ENCODE results near the gene SLC26A11.

DNA sequence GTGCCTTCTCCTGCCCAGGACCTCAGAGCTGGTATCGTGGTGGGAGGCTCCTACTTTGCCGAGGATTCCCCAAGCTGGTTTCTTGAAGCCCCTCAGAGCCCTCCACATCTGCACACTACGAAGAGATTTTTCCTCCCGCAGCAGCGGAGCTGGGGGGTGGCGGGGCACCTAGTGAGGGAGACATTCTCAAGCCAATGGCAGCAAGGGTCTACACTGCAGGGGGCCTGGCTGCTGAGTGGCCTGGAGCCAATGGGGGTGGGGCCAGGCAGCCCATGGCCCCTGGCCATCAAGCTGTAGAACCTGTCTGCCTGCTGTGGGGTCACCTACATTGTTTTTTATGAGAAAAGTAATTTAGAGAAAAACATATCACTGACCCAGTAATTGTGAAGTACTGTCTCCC is 5.0 kb downstream of the SLC26A11 start:
- TF ChIP-seq, protein P1, sequence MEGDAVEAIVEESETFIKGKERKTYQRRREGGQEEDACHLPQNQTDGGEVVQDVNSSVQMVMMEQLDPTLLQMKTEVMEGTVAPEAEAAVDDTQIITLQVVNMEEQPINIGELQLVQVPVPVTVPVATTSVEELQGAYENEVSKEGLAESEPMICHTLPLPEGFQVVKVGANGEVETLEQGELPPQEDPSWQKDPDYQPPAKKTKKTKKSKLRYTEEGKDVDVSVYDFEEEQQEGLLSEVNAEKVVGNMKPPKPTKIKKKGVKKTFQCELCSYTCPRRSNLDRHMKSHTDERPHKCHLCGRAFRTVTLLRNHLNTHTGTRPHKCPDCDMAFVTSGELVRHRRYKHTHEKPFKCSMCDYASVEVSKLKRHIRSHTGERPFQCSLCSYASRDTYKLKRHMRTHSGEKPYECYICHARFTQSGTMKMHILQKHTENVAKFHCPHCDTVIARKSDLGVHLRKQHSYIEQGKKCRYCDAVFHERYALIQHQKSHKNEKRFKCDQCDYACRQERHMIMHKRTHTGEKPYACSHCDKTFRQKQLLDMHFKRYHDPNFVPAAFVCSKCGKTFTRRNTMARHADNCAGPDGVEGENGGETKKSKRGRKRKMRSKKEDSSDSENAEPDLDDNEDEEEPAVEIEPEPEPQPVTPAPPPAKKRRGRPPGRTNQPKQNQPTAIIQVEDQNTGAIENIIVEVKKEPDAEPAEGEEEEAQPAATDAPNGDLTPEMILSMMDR (IDR thresholded peaks at IDR 0.05; ENCODE audit: insufficient read depth, low read length, poor library complexity, severe bottlenecking) = no peak
- no peak for TF ChIP-seq EZH2phosphoT487 (conservative IDR thresholded peaks at IDR 0.05; ENCODE audit: low read length)
